ENCODE data around the gene ACE. TPM values are rescaled to one million over a fixed set of nuclear protein-coding genes. Genes with fewer than 3 reads are reported as not detected.

The ACE gene
- total RNA-seq, 3 donors from 2014 or later (not counting 1 experiment from before 2014, with no cell fraction given) = 0.86 to 1.2 (median 1.0) TPM

- Mint-ChIP-seq H3K4me1 (peaks cover 0 to 6% of the 10 kb centered on the region in 2 donors), H3K27me3 (ENCODE audit: low read depth in 2 of 2) (peaks cover 9% of the 10 kb centered on the region in 2 donors), H3K36me3 (no peaks in the 10 kb centered on the region), H3K4me3 (no peak overlapping the region), H3K27ac (no peak overlapping the region), H3K9me3 (no peaks in the 10 kb centered on the region)
- no peak overlapping the region for H3K4me3 ChIP-seq (ENCODE audit: low read length)
- DNase-seq (no peak), ATAC-seq (no peak)
- intact Hi-C loops (cut with micrococcal nuclease) = no loop called here
- H3K27me3 ChIP-seq (ENCODE audit: control insufficient read depth, insufficient read depth, low read length) = peaks cover 7% of the 10 kb centered on the region
- no peaks in the 10 kb centered on the region for H3K9me3 ChIP-seq (ENCODE audit: control insufficient read depth, insufficient read depth, low read length)
- 88% methylated on average over 10 of the region's 10 CpGs for WGBS (ENCODE audit: insufficient coverage)
- H3K4me1 ChIP-seq (ENCODE audit: control insufficient read depth, insufficient read depth, low read length) = peaks cover 8% of the 10 kb centered on the region
- no peak overlapping the region for H3K27ac ChIP-seq (ENCODE audit: low read length)
- no peak for TF ChIP-seq CTCF (IDR thresholded peaks at IDR 0.05)
- H3K36me3 ChIP-seq (ENCODE audit: control insufficient read depth, insufficient read depth, low read length) = no peaks in the 10 kb centered on the region
These were observed 6.2 kb downstream of the ACE start for GRCh38 chr17:63483038-63483437.

- no peak overlapping the region for H3K27ac Mint-ChIP-seq
- peaks cover 0 to 3% of the 10 kb centered on the region in 2 donors for H3K4me1 Mint-ChIP-seq
- WGBS (ENCODE audit: insufficient coverage) = 90% methylated on average over 16 of the region's 16 CpGs
These were observed 7.1 kb downstream of the ACE start for GRCh38 chr17:63483655-63484575.

GRCh38 chr17:63486317-63487013 lies 9.6 kb downstream of the ACE start:
- H3K4me3 ChIP-seq (ENCODE audit: low read length) = no peak overlapping the region
- no peak overlapping the region for H3K4me3 Mint-ChIP-seq
- WGBS (ENCODE audit: insufficient coverage) = 84% methylated on average over 12 of the region's 12 CpGs
- no peak overlapping the region for H3K27ac Mint-ChIP-seq
- no peak for DNase-seq
- H3K36me3 ChIP-seq (ENCODE audit: control insufficient read depth, insufficient read depth, low read length) = no peaks in the 10 kb centered on the region
- intact Hi-C loops (cut with micrococcal nuclease) = no loop called here
- no peaks in the 10 kb centered on the region for H3K4me1 ChIP-seq (ENCODE audit: control insufficient read depth, insufficient read depth, low read length)
- H3K27ac ChIP-seq (ENCODE audit: low read length) = no peak overlapping the region
- TF ChIP-seq CTCF (IDR thresholded peaks at IDR 0.05) = no peak
- H3K9me3 Mint-ChIP-seq = no peaks in the 10 kb centered on the region
- H3K27me3 ChIP-seq (ENCODE audit: control insufficient read depth, insufficient read depth, low read length) = no peaks in the 10 kb centered on the region
- H3K9me3 ChIP-seq (ENCODE audit: control insufficient read depth, insufficient read depth, low read length) = no peaks in the 10 kb centered on the region
- H3K36me3 Mint-ChIP-seq = no peaks in the 10 kb centered on the region
- no peak for ATAC-seq
- H3K27me3 Mint-ChIP-seq (ENCODE audit: low read depth in 2 of 2) = no peaks in the 10 kb centered on the region
- H3K4me1 Mint-ChIP-seq = no peaks in the 10 kb centered on the region

More at GRCh38 chr17:63483655-63484575, 7.1 kb downstream of the ACE start:
- peaks cover 5 to 6% of the 10 kb centered on the region in 2 donors for H3K27me3 Mint-ChIP-seq (ENCODE audit: low read depth in 2 of 2)
- intact Hi-C loops (cut with micrococcal nuclease) = no loop called here
- Histone ChIP-seq H3K36me3 (ENCODE audit: control insufficient read depth, insufficient read depth, low read length) (no peaks in the 10 kb centered on the region), H3K27ac (ENCODE audit: low read length) (no peak overlapping the region), H3K4me3 (ENCODE audit: low read length) (no peak overlapping the region), H3K27me3 (ENCODE audit: control insufficient read depth, insufficient read depth, low read length) (peaks cover under 1% of the 10 kb centered on the region), H3K4me1 (ENCODE audit: control insufficient read depth, insufficient read depth, low read length) (peaks cover 4% of the 10 kb centered on the region), H3K9me3 (ENCODE audit: control insufficient read depth, insufficient read depth, low read length) (no peaks in the 10 kb centered on the region)
- no peak for TF ChIP-seq CTCF (IDR thresholded peaks at IDR 0.05)
- H3K9me3 Mint-ChIP-seq = no peaks in the 10 kb centered on the region
- ATAC-seq (no peak), DNase-seq (no peak)
- H3K36me3 Mint-ChIP-seq = no peaks in the 10 kb centered on the region
- H3K4me3 Mint-ChIP-seq = no peak overlapping the region

Data from natural killer cell (primary cell).